ENCODE results near the gene TRIM2.

DNA sequence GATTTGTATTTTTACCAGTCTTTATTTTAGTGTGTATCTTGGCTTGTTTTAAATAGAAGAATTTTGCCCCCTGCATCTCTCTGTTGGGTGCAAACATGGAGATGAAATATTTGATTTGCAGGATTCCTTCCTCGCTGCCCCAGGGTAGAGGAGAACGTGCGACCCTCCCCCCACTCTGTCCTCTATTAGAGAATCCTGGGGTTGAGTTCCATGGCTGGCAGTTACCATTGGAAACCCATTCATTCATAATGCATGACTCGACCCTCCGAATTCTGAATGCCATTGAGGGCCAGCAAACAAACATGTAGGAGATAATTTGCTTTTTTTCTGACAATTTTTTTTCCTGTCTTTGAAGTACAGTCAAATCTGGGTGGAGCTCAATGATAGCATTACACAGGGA, 53.7 kb downstream of the TRIM2 start:
- TF ChIP-seq, protein P1, sequence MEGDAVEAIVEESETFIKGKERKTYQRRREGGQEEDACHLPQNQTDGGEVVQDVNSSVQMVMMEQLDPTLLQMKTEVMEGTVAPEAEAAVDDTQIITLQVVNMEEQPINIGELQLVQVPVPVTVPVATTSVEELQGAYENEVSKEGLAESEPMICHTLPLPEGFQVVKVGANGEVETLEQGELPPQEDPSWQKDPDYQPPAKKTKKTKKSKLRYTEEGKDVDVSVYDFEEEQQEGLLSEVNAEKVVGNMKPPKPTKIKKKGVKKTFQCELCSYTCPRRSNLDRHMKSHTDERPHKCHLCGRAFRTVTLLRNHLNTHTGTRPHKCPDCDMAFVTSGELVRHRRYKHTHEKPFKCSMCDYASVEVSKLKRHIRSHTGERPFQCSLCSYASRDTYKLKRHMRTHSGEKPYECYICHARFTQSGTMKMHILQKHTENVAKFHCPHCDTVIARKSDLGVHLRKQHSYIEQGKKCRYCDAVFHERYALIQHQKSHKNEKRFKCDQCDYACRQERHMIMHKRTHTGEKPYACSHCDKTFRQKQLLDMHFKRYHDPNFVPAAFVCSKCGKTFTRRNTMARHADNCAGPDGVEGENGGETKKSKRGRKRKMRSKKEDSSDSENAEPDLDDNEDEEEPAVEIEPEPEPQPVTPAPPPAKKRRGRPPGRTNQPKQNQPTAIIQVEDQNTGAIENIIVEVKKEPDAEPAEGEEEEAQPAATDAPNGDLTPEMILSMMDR (IDR thresholded peaks at IDR 0.05), result no peak
- TF ChIP-seq POLR2A (IDR thresholded peaks at IDR 0.05), result no peak

All from heart left ventricle (tissue), 13 donors.